Measurements from ENCODE around the gene ZNF524. TPM values are rescaled to one million over a fixed set of nuclear protein-coding genes. Genes with fewer than 3 reads are reported as not detected.

Gene ZNF524
- total RNA-seq, 1 donor from 2014 or later, result 19.0 TPM

- intact Hi-C loops (cut with micrococcal nuclease), result loop anchor here (5.0 kb wide), 1 partner anchor 524 kb away; the partner anchor contains the start of gene PPP1R12C
- Mint-ChIP-seq H3K4me1 (peaks cover 43% of the 10 kb centered on the region), H3K4me3 (peak within 1 kb of the TSS; percentile 90), H3K9me3 (peaks cover 3% of the 10 kb centered on the region), H3K36me3 (ENCODE audit: low read depth) (peaks cover 51% of the 10 kb centered on the region), H3K27me3 (no peaks in the 10 kb centered on the region), H3K27ac (peak within 1 kb of the TSS; percentile 93)
- peak; percentile 90 for DNase-seq
Measured at GRCh38 chr19:55640577-55641425, 40.7 kb downstream of the ZNF524 start, which contains the start of gene ZNF580. Gene ZNF580 (plus strand): TSS chr19:55641002. CDS start chr19:55642509, 1,507 bp downstream.

GRCh38 chr19:55641426-55642152 lies 41.5 kb downstream of the ZNF524 start:
- peak; percentile 73 for DNase-seq
- H3K9me3 Mint-ChIP-seq, result peaks cover 3% of the 10 kb centered on the region
- peaks cover 35% of the 10 kb centered on the region for H3K4me1 Mint-ChIP-seq
- peak overlapping the region; percentile 92 for H3K27ac Mint-ChIP-seq
- intact Hi-C loops (cut with micrococcal nuclease), result loop anchor here (5.0 kb wide), 1 partner anchor 524 kb away; the partner anchor contains the start of gene PPP1R12C
- no peaks in the 10 kb centered on the region for H3K27me3 Mint-ChIP-seq
- H3K36me3 Mint-ChIP-seq (ENCODE audit: low read depth), result peaks cover 50% of the 10 kb centered on the region
- H3K4me3 Mint-ChIP-seq, result peak overlapping the region; percentile 90

GRCh38 chr19:55642153-55643002 lies 42.3 kb downstream of the ZNF524 start:
- peaks cover 32% of the 10 kb centered on the region for H3K4me1 Mint-ChIP-seq

GRCh38 chr19:55643003-55643886 lies 43.2 kb downstream of the ZNF524 start, which contains the start of gene ZNF581:
Gene ZNF581 (plus strand): TSS chr19:55643649. CDS start chr19:55644572, 923 bp downstream.
- H3K4me1 Mint-ChIP-seq, result peaks cover 29% of the 10 kb centered on the region
- intact Hi-C loops (cut with micrococcal nuclease), result loop anchor here (1.0 to 5.0 kb wide), 5 partner anchors 8 to 526 kb away; partner anchors contain the start of genes EPN1, FIZ1 and PPP1R12C
- peak within 1 kb of the TSS; percentile 98 for H3K27ac Mint-ChIP-seq
- no peaks in the 10 kb centered on the region for H3K27me3 Mint-ChIP-seq
- peak; percentile 95 for DNase-seq
- H3K36me3 Mint-ChIP-seq (ENCODE audit: low read depth), result peaks cover 52% of the 10 kb centered on the region
- peak within 1 kb of the TSS; percentile 90 for H3K4me3 Mint-ChIP-seq
- peaks cover 3% of the 10 kb centered on the region for H3K9me3 Mint-ChIP-seq

More at GRCh38 chr19:55642153-55643002, 42.3 kb downstream of the ZNF524 start:
- Mint-ChIP-seq H3K9me3 (peaks cover 3% of the 10 kb centered on the region), H3K36me3 (ENCODE audit: low read depth) (peaks cover 56% of the 10 kb centered on the region), H3K4me3 (peak overlapping the region; percentile 90), H3K27ac (peak overlapping the region; percentile 98), H3K27me3 (no peaks in the 10 kb centered on the region)
- intact Hi-C loops (cut with micrococcal nuclease), result loop anchor here (1.0 to 5.0 kb wide), 5 partner anchors 7 to 525 kb away; partner anchors contain the start of genes EPN1, FIZ1 and PPP1R12C
- DNase-seq, result peak; percentile 75

GRCh38 chr19:55643887-55644176 lies 43.7 kb downstream of the ZNF524 start:
- intact Hi-C loops (cut with micrococcal nuclease), result loop anchor here (1.0 to 5.0 kb wide), 5 partner anchors 9 to 527 kb away; partner anchors contain the start of genes EPN1, FIZ1 and PPP1R12C
- Mint-ChIP-seq H3K4me1 (peaks cover 30% of the 10 kb centered on the region), H3K36me3 (ENCODE audit: low read depth) (peaks cover 48% of the 10 kb centered on the region), H3K4me3 (peak overlapping the region; percentile 90), H3K27ac (peak overlapping the region; percentile 97), H3K9me3 (peaks cover 3% of the 10 kb centered on the region), H3K27me3 (no peaks in the 10 kb centered on the region)
- DNase-seq, result no peak

GRCh38 chr19:55644191-55644833 lies 44.2 kb downstream of the ZNF524 start:
- intact Hi-C loops (cut with micrococcal nuclease), result loop anchor here (5.0 kb wide), 1 partner anchor 527 kb away; the partner anchor contains the start of gene PPP1R12C

GRCh38 chr19:55644842-55645511 lies 44.9 kb downstream of the ZNF524 start:
- Mint-ChIP-seq H3K4me1 (peaks cover 34% of the 10 kb centered on the region), H3K4me3 (peak overlapping the region; percentile 90), H3K27me3 (no peaks in the 10 kb centered on the region), H3K9me3 (no peaks in the 10 kb centered on the region), H3K27ac (peak overlapping the region; percentile 97), H3K36me3 (ENCODE audit: low read depth) (peaks cover 46% of the 10 kb centered on the region)
- intact Hi-C loops (cut with micrococcal nuclease), result loop anchor here (5.0 kb wide), 1 partner anchor 528 kb away; the partner anchor contains the start of gene PPP1R12C
- no peak for DNase-seq

More at GRCh38 chr19:55644191-55644833, 44.2 kb downstream of the ZNF524 start:
- H3K27me3 Mint-ChIP-seq, result no peaks in the 10 kb centered on the region
- peak overlapping the region; percentile 90 for H3K4me3 Mint-ChIP-seq
- peaks cover 27% of the 10 kb centered on the region for H3K4me1 Mint-ChIP-seq
- no peak for DNase-seq
- peaks cover 45% of the 10 kb centered on the region for H3K36me3 Mint-ChIP-seq (ENCODE audit: low read depth)
- no peaks in the 10 kb centered on the region for H3K9me3 Mint-ChIP-seq
- peak overlapping the region; percentile 97 for H3K27ac Mint-ChIP-seq

- no peak for DNase-seq
- intact Hi-C loops (cut with micrococcal nuclease), result no loop called here
- Mint-ChIP-seq H3K9me3 (no peaks in the 10 kb centered on the region), H3K4me3 (peak overlapping the region; percentile 57), H3K36me3 (ENCODE audit: low read depth) (peaks cover 46% of the 10 kb centered on the region), H3K4me1 (peaks cover 36% of the 10 kb centered on the region), H3K27me3 (no peaks in the 10 kb centered on the region), H3K27ac (peak overlapping the region; percentile 56)
Measured at GRCh38 chr19:55645512-55645881, 45.4 kb downstream of the ZNF524 start.

- no peak for DNase-seq
- Mint-ChIP-seq H3K4me3 (peak overlapping the region; percentile 86), H3K27ac (peak overlapping the region; percentile 69), H3K4me1 (peaks cover 38% of the 10 kb centered on the region), H3K9me3 (no peaks in the 10 kb centered on the region), H3K27me3 (no peaks in the 10 kb centered on the region), H3K36me3 (ENCODE audit: low read depth) (peaks cover 44% of the 10 kb centered on the region)
- intact Hi-C loops (cut with micrococcal nuclease), result no loop called here
Measured at GRCh38 chr19:55646889-55647731, 47.0 kb downstream of the ZNF524 start.

GRCh38 chr19:55647732-55648584 lies 47.9 kb downstream of the ZNF524 start, which contains the start of gene CCDC106:
Gene CCDC106 (plus strand): TSS chr19:55648212. CDS start chr19:55649047, 835 bp downstream.
- no peaks in the 10 kb centered on the region for H3K9me3 Mint-ChIP-seq
- DNase-seq, result peak; percentile 85
- no peaks in the 10 kb centered on the region for H3K27me3 Mint-ChIP-seq
- intact Hi-C loops (cut with micrococcal nuclease), result no loop called here
- H3K4me3 Mint-ChIP-seq, result peak within 1 kb of the TSS; percentile 86
- peaks cover 44% of the 10 kb centered on the region for H3K36me3 Mint-ChIP-seq (ENCODE audit: low read depth)
- peak within 1 kb of the TSS; percentile 85 for H3K27ac Mint-ChIP-seq
- peaks cover 37% of the 10 kb centered on the region for H3K4me1 Mint-ChIP-seq

Measured in activated CD4-positive, alpha-beta T cell treated with anti-CD3 and anti-CD28 coated beads, Interleukin-2, amount 10 ng/mL, durations not matched to agents 24 days and 14 days (primary cell).